Ectodermal cell (in vitro differentiated cells): ENCODE data around the gene LMTK2.
A peak's percentile ranks its signal among the peaks of the same experiment; 100 is the strongest.

Experiments used
- H3K27ac ChIP-seq: 2 replicates; pipeline ENCODE4 v1.7.0; 2013; ENCODE audit warnings: mild to moderate bottlenecking, low read depth, low read length; ENCODE audit not compliant: insufficient read depth, poor library complexity, severe bottlenecking
- H3K27me3 ChIP-seq: 2 replicates; pipeline ENCODE4 v1.7.0; 2013; ENCODE audit warnings: mild to moderate bottlenecking, low read length; ENCODE audit not compliant: insufficient read depth, control insufficient read depth, poor library complexity, severe bottlenecking
- H3K36me3 ChIP-seq: one replicate; pipeline ENCODE4 v1.7.0; 2013; ENCODE audit warnings: low read length; ENCODE audit not compliant: control insufficient read depth, insufficient read depth
- H3K4me1 ChIP-seq: one replicate; pipeline ENCODE4 v1.7.0; 2013; ENCODE audit warnings: low read length; ENCODE audit not compliant: control insufficient read depth, insufficient read depth
- H3K4me3 ChIP-seq: 2 replicates; pipeline ENCODE4 v1.7.0; 2013; ENCODE audit warnings: low read depth, low read length, control low read depth; ENCODE audit not compliant: insufficient read depth
- H3K9me3 ChIP-seq: 2 replicates; pipeline ENCODE4 v1.7.0; 2013; ENCODE audit warnings: mild to moderate bottlenecking, low read length, moderate library complexity; ENCODE audit not compliant: control insufficient read depth
- WGBS, 2 experiments: methylation state at CpG; one replicate each; pipeline ENCODE4 v1.1.7; 2013; ENCODE audit warnings: missing lambda C conversion rate in 2 of 2; 5-methylcytosine and 5-hydroxymethylcytosine counted together

Gene LMTK2

GRCh38 chr7:98242934-98243333 lies 136.3 kb downstream of the LMTK2 start:
- Histone ChIP-seq H3K4me3 (no peak overlapping the region), H3K27me3 (no peaks in the 10 kb centered on the region), H3K4me1 (no peaks in the 10 kb centered on the region), H3K9me3 (no peaks in the 10 kb centered on the region), H3K27ac (no peak overlapping the region), H3K36me3 (no peaks in the 10 kb centered on the region)
- 89 to 93% methylated on average over 4 of the region's 4 CpGs for WGBS, 2 experiments

GRCh38 chr7:98244871-98245270 lies 138.2 kb downstream of the LMTK2 start:
- WGBS, 2 experiments = 94% methylated on average over 14 of the region's 14 CpGs
- Histone ChIP-seq H3K9me3 (no peaks in the 10 kb centered on the region), H3K27me3 (no peaks in the 10 kb centered on the region), H3K27ac (no peak overlapping the region), H3K36me3 (no peaks in the 10 kb centered on the region), H3K4me3 (no peak overlapping the region), H3K4me1 (no peaks in the 10 kb centered on the region)

DNA sequence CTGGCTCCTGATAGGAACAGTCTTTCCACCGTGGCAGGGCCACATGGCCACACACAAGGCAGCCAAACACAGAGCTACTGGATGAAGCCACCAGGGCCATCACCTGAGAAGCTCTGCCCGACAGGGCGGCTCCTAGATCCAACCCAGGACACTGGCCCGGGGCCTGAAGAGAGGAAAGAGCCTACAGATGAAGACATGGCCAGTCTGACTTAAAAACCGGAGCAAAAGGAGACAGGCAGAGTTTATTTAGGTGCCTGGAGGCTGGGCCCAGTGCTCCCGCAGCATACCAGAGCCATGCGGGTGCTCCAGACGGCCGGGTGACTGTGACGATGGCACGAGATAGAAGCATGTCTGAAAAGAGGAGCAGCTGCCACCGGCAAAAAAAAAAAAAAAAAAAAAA lies 141.5 kb downstream of the LMTK2 start:
- Histone ChIP-seq H3K27ac (no peak overlapping the region), H3K9me3 (no peaks in the 10 kb centered on the region), H3K4me1 (peaks cover 5% of the 10 kb centered on the region), H3K36me3 (no peaks in the 10 kb centered on the region), H3K4me3 (no peak overlapping the region), H3K27me3 (no peaks in the 10 kb centered on the region)
- WGBS, 2 experiments = 94 to 95% methylated on average over 12 of the region's 12 CpGs

- WGBS, 2 experiments = 84 to 89% methylated on average over 6 of the region's 6 CpGs
- H3K4me1 ChIP-seq = peaks cover 5% of the 10 kb centered on the region
- H3K27me3 ChIP-seq = no peaks in the 10 kb centered on the region
- H3K9me3 ChIP-seq = no peaks in the 10 kb centered on the region
- H3K4me3 ChIP-seq = no peak overlapping the region
- no peaks in the 10 kb centered on the region for H3K36me3 ChIP-seq
- H3K27ac ChIP-seq = no peak overlapping the region
Measured at GRCh38 chr7:98249106-98249505, 142.4 kb downstream of the LMTK2 start.

DNA sequence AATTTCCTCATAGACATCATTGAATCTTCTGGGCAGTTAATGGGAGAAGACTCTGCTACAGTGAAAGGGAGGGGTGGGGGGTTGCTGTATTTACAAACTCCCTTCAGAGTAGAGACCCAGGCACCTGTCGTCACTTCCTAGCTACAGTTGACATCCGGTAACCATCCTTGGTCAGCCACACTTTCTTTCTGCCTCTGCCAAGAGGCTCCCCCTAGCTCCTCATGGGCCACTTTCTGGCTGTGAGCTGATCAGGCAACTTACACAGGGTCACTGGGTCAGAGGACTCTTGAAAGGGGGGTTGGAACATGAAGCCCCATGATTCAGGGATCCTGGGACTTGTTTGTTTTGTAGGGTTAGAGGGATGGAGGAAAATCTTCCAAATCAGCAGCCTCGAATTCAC lies 144.1 kb downstream of the LMTK2 start:
- no peaks in the 10 kb centered on the region for H3K36me3 ChIP-seq
- H3K4me3 ChIP-seq = peak overlapping the region; percentile 98
- WGBS, 2 experiments = 69 to 76% methylated on average over 3 of the region's 3 CpGs
- H3K4me1 ChIP-seq = peaks cover 5% of the 10 kb centered on the region
- no peaks in the 10 kb centered on the region for H3K27me3 ChIP-seq
- H3K27ac ChIP-seq = no peak overlapping the region
- H3K9me3 ChIP-seq = no peaks in the 10 kb centered on the region

- 19 to 20% methylated on average over 9 of the region's 9 CpGs for WGBS, 2 experiments
- H3K27ac ChIP-seq = no peak overlapping the region
- peaks cover 5% of the 10 kb centered on the region for H3K4me1 ChIP-seq
- no peaks in the 10 kb centered on the region for H3K27me3 ChIP-seq
- no peaks in the 10 kb centered on the region for H3K36me3 ChIP-seq
- peak overlapping the region; percentile 98 for H3K4me3 ChIP-seq
- H3K9me3 ChIP-seq = no peaks in the 10 kb centered on the region
Measured at GRCh38 chr7:98251231-98251600, 144.6 kb downstream of the LMTK2 start.

- H3K9me3 ChIP-seq = no peaks in the 10 kb centered on the region
- peaks cover 5% of the 10 kb centered on the region for H3K4me1 ChIP-seq
- H3K4me3 ChIP-seq = peak within 1 kb of the TSS; percentile 98
- no peaks in the 10 kb centered on the region for H3K27me3 ChIP-seq
- H3K36me3 ChIP-seq = no peaks in the 10 kb centered on the region
- WGBS, 2 experiments = 1% methylated on average over 69 of the region's 69 CpGs
- H3K27ac ChIP-seq = no peak within 1 kb of the TSS
Measured at GRCh38 chr7:98251601-98252424, 145.2 kb downstream of the LMTK2 start, which contains the start of gene TECPR1. TSS of gene TECPR1 (minus strand) at chr7:98252232. CDS start at chr7:98246146, 6,086 bp downstream.

DNA sequence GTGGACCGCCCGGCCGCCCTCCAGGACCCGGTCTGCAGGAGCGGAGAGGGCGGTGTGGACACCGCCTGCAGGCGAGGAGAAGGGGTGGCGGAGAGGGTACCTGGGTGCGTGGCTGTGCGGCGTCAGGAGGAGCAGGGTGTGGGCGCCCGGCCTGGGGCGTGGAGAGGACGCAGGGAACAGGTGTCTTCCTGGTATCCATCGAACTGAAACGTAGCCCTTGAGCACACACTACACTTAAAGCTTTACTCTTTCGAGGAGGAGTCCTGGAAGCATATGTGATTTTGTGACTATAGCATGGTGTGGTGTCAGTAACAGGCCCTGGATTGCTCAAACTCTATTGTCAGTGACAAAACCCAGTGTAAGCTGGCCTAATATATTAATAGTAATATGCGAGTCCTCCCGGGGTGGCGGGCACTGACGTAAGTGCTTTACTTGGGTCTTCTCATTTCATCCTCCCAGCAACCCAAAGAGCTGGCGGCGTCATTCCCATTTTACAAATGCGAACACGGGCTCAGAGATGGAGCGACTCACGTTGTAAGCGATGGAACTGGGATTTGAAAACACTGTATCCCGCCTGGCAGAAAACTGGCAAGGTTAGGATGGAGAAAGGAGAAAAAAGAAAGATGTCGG lies 145.9 kb downstream of the LMTK2 start:
- H3K27me3 ChIP-seq = no peaks in the 10 kb centered on the region
- H3K4me1 ChIP-seq = peaks cover 5% of the 10 kb centered on the region
- peak overlapping the region; percentile 98 for H3K4me3 ChIP-seq
- no peak overlapping the region for H3K27ac ChIP-seq
- 22 to 23% methylated on average over 31 to 32 of the region's 32 CpGs for WGBS, 2 experiments
- H3K36me3 ChIP-seq = no peaks in the 10 kb centered on the region
- H3K9me3 ChIP-seq = no peaks in the 10 kb centered on the region

DNA sequence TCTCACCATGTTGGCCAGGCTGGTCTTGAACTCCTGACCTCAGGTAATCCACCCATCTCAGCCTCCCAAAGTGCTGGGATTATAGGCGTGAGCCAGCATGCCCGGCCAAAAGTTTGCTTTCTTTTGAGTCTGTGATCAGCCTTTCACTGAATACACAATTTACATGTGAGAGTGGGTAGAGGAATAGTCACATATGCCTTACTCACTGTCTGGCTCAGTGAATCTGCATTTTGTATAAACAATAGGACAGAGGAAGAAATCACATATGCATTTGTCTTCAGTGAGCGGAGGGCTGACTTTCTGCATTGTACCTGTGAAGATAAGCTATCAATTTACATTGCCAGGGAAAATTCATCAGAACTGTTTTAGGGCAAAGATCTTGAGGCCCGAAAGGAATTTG lies 147.9 kb downstream of the LMTK2 start:
- WGBS, 2 experiments = 94 to 96% methylated on average over 4 of the region's 4 CpGs
- H3K4me3 ChIP-seq = no peak overlapping the region
- no peak overlapping the region for H3K27ac ChIP-seq
- H3K36me3 ChIP-seq = no peaks in the 10 kb centered on the region
- peaks cover 5% of the 10 kb centered on the region for H3K4me1 ChIP-seq
- H3K27me3 ChIP-seq = no peaks in the 10 kb centered on the region
- no peaks in the 10 kb centered on the region for H3K9me3 ChIP-seq

GRCh38 chr7:98254951-98255610 lies 148.4 kb downstream of the LMTK2 start:
- Histone ChIP-seq H3K36me3 (no peaks in the 10 kb centered on the region), H3K9me3 (no peaks in the 10 kb centered on the region), H3K27ac (no peak overlapping the region), H3K27me3 (no peaks in the 10 kb centered on the region), H3K4me1 (peaks cover 5% of the 10 kb centered on the region), H3K4me3 (no peak overlapping the region)
- WGBS, 2 experiments = 89 to 91% methylated on average over 11 of the region's 11 CpGs
